GM18858 (cell line): ENCODE data around the gene TTLL11.
"Not testable (repeated sequence)": the region's sequence is repeated elsewhere in the genome, so short reads cannot be mapped to it uniquely, and the experiment has no call there.

ENCODE experiments used
- ATAC-seq: cut with Tn5 transposase; IDR thresholded peaks from one replicate; pipeline ENCODE4 v1.9.1; 2021; ENCODE audit not compliant: unreplicated experiment

TTLL11 gene

GRCh38 chr9:121914604-121915303, 178.4 kb downstream of the TTLL11 start:
- ATAC-seq: no peak

GRCh38 chr9:121914017-121914595, 179.0 kb downstream of the TTLL11 start:
- no peak for ATAC-seq

- no peak for ATAC-seq
Measured at GRCh38 chr9:121912812-121913627, 180.1 kb downstream of the TTLL11 start.

GRCh38 chr9:121910491-121911040, 182.5 kb downstream of the TTLL11 start:
- no peak for ATAC-seq

- no peak for ATAC-seq
Measured at GRCh38 chr9:121909111-121909510, 184.0 kb downstream of the TTLL11 start.

GRCh38 chr9:121906074-121906870, 186.8 kb downstream of the TTLL11 start:
- ATAC-seq: no peak

- ATAC-seq: no peak
Measured at GRCh38 chr9:121902461-121903135, 190.5 kb downstream of the TTLL11 start.

GRCh38 chr9:121901616-121902015, 191.5 kb downstream of the TTLL11 start:
- no peak for ATAC-seq

- ATAC-seq: no peak
Measured at GRCh38 chr9:121900163-121900562, 192.9 kb downstream of the TTLL11 start.

- no peak for ATAC-seq
Measured at GRCh38 chr9:121898856-121899255, 194.3 kb downstream of the TTLL11 start.

GRCh38 chr9:121897140-121897539, 196.0 kb downstream of the TTLL11 start:
- no peak for ATAC-seq

- no peak for ATAC-seq
Measured at GRCh38 chr9:121896545-121896943, 196.6 kb downstream of the TTLL11 start.

- no peak for ATAC-seq
Measured at GRCh38 chr9:121895818-121896544, 197.1 kb downstream of the TTLL11 start.

GRCh38 chr9:121895358-121895757, 197.8 kb downstream of the TTLL11 start:
- no peak for ATAC-seq

- not testable (repeated sequence) for ATAC-seq
Measured at GRCh38 chr9:121894380-121894779, 198.7 kb downstream of the TTLL11 start.

- no peak for ATAC-seq
Measured at GRCh38 chr9:121893786-121894185, 199.3 kb downstream of the TTLL11 start.

GRCh38 chr9:121892706-121893105, 200.4 kb downstream of the TTLL11 start:
- ATAC-seq: no peak

GRCh38 chr9:121890746-121891145, 202.4 kb downstream of the TTLL11 start:
- no peak for ATAC-seq

- no peak for ATAC-seq
Measured at GRCh38 chr9:121889990-121890563, 203.0 kb downstream of the TTLL11 start.
